ENCODE measurements around the gene FGF1. TPM values are rescaled to one million over a fixed set of nuclear protein-coding genes. Genes with fewer than 3 reads are reported as not detected.

The FGF1 gene
- total and polyA plus RNA-seq, 2 of the 4 experiments (the other 2 are of a cell fraction) = 7.6 to 7.7 TPM

- Histone ChIP-seq H2BK20ac (ENCODE audit: low read depth, low read length) (no peak overlapping the region), H2AFZ (replicated peaks; ENCODE audit: low read length, poor library complexity) (no peak overlapping the region), H3K23ac (ENCODE audit: low read depth, low read length) (no peak overlapping the region), H4K91ac (ENCODE audit: insufficient read depth, low read depth, low read length) (no peak overlapping the region), H3K56ac (ENCODE audit: extremely low read depth, insufficient read depth, low read length) (no peak overlapping the region), H2BK15ac (ENCODE audit: low read depth, low read length) (no peak overlapping the region), H3K36me3 (ENCODE audit: control insufficient read depth, insufficient read depth, low read length) (no peaks in the 10 kb centered on the region), H2AK5ac (ENCODE audit: low read depth, low read length) (no peak overlapping the region), H3K4ac (ENCODE audit: low read depth, low read length) (no peak overlapping the region; the same call in 1 of the 2 replicates), H3K18ac (ENCODE audit: low read depth, low read length) (no peak overlapping the region), H2AK9ac (replicated peaks; ENCODE audit: low read depth, low read length, poor library complexity) (no peak overlapping the region), H3K27ac (ENCODE audit: insufficient read depth, low read length) (no peak overlapping the region), H3K9me1 (ENCODE audit: insufficient read depth, low read length) (no peaks in the 10 kb centered on the region), H3K4me3 (ENCODE audit: insufficient read depth, low read depth, low read length) (no peak overlapping the region), H3K79me1 (ENCODE audit: low read depth in 1 of 2, low read length in 2 of 2) (no peaks in the 10 kb centered on the region), H2BK120ac (ENCODE audit: low read depth, low read length) (no peak overlapping the region), H4K20me1 (ENCODE audit: insufficient read depth, low read length) (no peaks in the 10 kb centered on the region), H3K9ac (ENCODE audit: low read depth, low read length) (no peak overlapping the region), H2BK5ac (ENCODE audit: low read depth, low read length, poor library complexity, severe bottlenecking) (no peak overlapping the region), H3K27me3 (ENCODE audit: control insufficient read depth, insufficient read depth, low read length) (peaks cover 1% of the 10 kb centered on the region; the same call in 1 of the 2 replicates), H3K14ac (replicated peaks; ENCODE audit: low read depth, low read length) (no peak overlapping the region), H3K4me1 (ENCODE audit: control insufficient read depth, insufficient read depth, low read length) (peaks cover 4% of the 10 kb centered on the region), H3K9me3 (ENCODE audit: control insufficient read depth, insufficient read depth, low read length) (0 out of 2 replicates have a peak, but pooled peaks cover 2% of the 10 kb centered on the region), H4K8ac (ENCODE audit: low read depth in 2 of 2, low read length in 2 of 2) (no peak overlapping the region), H4K5ac (ENCODE audit: low read depth, low read length) (no peak overlapping the region), H3K4me2 (ENCODE audit: low read depth, low read length) (no peak overlapping the region)
- in situ Hi-C loops (cut with MboI; ENCODE audit: low sequenced_read_pairs) = no loop called here
- dilution Hi-C loops (cut with HindIII; ENCODE audit: low sequenced_read_pairs, unreplicated experiment) = no loop called here
- WGBS, 2 experiments (ENCODE audit: extremely low coverage in 2 of 2, insufficient read length in 1 of 2) = no CpG with 5 or more reads among the region's 6 CpGs
- ChIA-PET CTCF (interaction anchor here (1.5 kb wide), 1 partner anchor 9 kb away, joined by 8 read pairs; no protein-coding TSS in a partner anchor), POLR2A (ENCODE audit: unreplicated experiment) (no interaction called here)
- no peak for TF ChIP-seq USF2 (IDR thresholded peaks at IDR 0.05; ENCODE audit: low read depth, low read length)
- TF ChIP-seq FOS (IDR thresholded peaks at IDR 0.05; ENCODE audit: low read depth, low read length) = no peak
- TF ChIP-seq, protein P1, sequence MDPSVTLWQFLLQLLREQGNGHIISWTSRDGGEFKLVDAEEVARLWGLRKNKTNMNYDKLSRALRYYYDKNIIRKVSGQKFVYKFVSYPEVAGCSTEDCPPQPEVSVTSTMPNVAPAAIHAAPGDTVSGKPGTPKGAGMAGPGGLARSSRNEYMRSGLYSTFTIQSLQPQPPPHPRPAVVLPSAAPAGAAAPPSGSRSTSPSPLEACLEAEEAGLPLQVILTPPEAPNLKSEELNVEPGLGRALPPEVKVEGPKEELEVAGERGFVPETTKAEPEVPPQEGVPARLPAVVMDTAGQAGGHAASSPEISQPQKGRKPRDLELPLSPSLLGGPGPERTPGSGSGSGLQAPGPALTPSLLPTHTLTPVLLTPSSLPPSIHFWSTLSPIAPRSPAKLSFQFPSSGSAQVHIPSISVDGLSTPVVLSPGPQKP (IDR thresholded peaks at IDR 0.05; ENCODE audit: borderline replicate concordance, low read depth, low read length) = no peak
- TF ChIP-seq MAFK (IDR thresholded peaks at IDR 0.05; ENCODE audit: low read depth, low read length) = no peak
- TF ChIP-seq RCOR1 (IDR thresholded peaks at IDR 0.05; ENCODE audit: insufficient replicate concordance, low read length) = no peak
- no peak for TF ChIP-seq POLR2A (IDR thresholded peaks at IDR 0.05; ENCODE audit: low read depth, low read length)
- no peak for TF ChIP-seq SMC3 (IDR thresholded peaks at IDR 0.05; ENCODE audit: low read depth, low read length)
- no peak for TF ChIP-seq MAZ (IDR thresholded peaks at IDR 0.05; ENCODE audit: borderline replicate concordance, low read depth, low read length)
- no peak for TF ChIP-seq BHLHE40 (IDR thresholded peaks at IDR 0.05; ENCODE audit: low read depth, low read length)
- no peak for TF ChIP-seq NFE2L2 (IDR thresholded peaks at IDR 0.05; ENCODE audit: low read depth, low read length)
- BruUV-seq (replicated peaks) = no TSS peak
- ATAC-seq (ENCODE audit: low read depth) (no peak), DNase-seq (no peak)
- intact Hi-C loops (cut with micrococcal nuclease) = no loop called here
Observed at GRCh38 chr5:142664636-142665035, 21.3 kb downstream of the FGF1 start.
